EL (cell line): ENCODE data around the gene KLF14.
"Not testable (repeated sequence)": the region's sequence is repeated elsewhere in the genome, so short reads cannot be mapped to it uniquely, and the experiment has no call there.

Experiments
- DNase-seq: peaks from one replicate; pipeline ENCODE4 v3.0.0-alpha.2; 2016

The KLF14 gene

GRCh38 chr7:130712416-130712815 is 21.6 kb downstream of the KLF14 start:
- DNase-seq, result no peak

GRCh38 chr7:130708766-130709165 is 25.2 kb downstream of the KLF14 start:
- DNase-seq, result no peak

GRCh38 chr7:130708001-130708400 is 26.0 kb downstream of the KLF14 start:
- DNase-seq, result no peak

GRCh38 chr7:130703851-130704250 is 30.2 kb downstream of the KLF14 start:
- DNase-seq, result no peak

- DNase-seq, result no peak
These were observed 32.4 kb downstream of the KLF14 start for GRCh38 chr7:130701650-130702049.

- no peak for DNase-seq
These were observed 33.2 kb downstream of the KLF14 start for GRCh38 chr7:130700760-130701159.

- no peak for DNase-seq
These were observed 34.3 kb downstream of the KLF14 start for GRCh38 chr7:130699686-130700085.

GRCh38 chr7:130697820-130698219 is 36.2 kb downstream of the KLF14 start:
- no peak for DNase-seq

GRCh38 chr7:130695840-130696239 is 38.2 kb downstream of the KLF14 start:
- DNase-seq, result peak; percentile 44

GRCh38 chr7:130692396-130692795 is 41.6 kb downstream of the KLF14 start:
- not testable (repeated sequence) for DNase-seq

- DNase-seq, result no peak
These were observed 44.3 kb downstream of the KLF14 start for GRCh38 chr7:130689683-130690082.

- no peak for DNase-seq
These were observed 51.0 kb downstream of the KLF14 start for GRCh38 chr7:130683026-130683425.
